HL-60/S4 treated with retinoic acid at 250 ng/mL for 4 days and 3 days (cell line): ENCODE measurements around the gene GSKIP.
"Not testable (repeated sequence)": the region's sequence is repeated elsewhere in the genome, so short reads cannot be mapped to it uniquely, and the experiment has no call there.

Source experiments
- in situ Hi-C: fragments of 300-500 bp; cut with MboI; formaldehyde crosslinking; loops from 2 replicates; pipeline ENCODE4 v1.7.0; 2022; ENCODE audit warnings: low sequenced_read_pairs

The GSKIP gene

GRCh38 chr14:96362965-96363750 is at the start of gene GSKIP, which contains the start of gene ATG2B:
Gene GSKIP (plus strand): TSS chr14:96363526. CDS start chr14:96382248, 18,722 bp downstream.
Gene ATG2B (minus strand): TSS chr14:96363341. CDS start chr14:96362976, 365 bp downstream.
- in situ Hi-C loops, result no loop called here

- in situ Hi-C loops, result no loop called here
Observed at GRCh38 chr14:96316087-96316486, 47.2 kb upstream of the GSKIP start.

GRCh38 chr14:96318836-96319235 is 44.5 kb upstream of the GSKIP start:
- in situ Hi-C loops, result no loop called here

GRCh38 chr14:96320605-96321004 is 42.7 kb upstream of the GSKIP start:
- in situ Hi-C loops, result no loop called here

DNA sequence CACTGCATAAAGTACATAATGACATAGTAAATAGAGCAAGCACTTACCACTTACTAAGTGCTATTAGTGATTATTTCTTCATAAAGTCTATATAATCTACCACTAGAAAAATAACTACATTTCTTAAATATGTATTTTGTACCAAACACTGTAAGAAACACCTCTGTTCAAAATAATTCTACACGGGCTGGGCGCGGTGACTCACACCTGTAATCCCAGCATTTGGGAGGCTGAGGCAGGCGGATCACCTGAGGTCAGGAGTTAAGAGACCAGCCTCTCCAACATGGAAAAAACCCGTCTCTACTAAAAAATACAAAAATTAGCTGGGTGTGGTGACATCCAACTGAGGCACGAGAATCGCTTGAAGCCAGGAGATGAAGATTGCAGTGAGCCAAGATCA is 39.1 kb upstream of the GSKIP start:
- in situ Hi-C loops, result no loop called here

GRCh38 chr14:96338551-96338950 is 24.8 kb upstream of the GSKIP start:
- in situ Hi-C loops, result no loop called here

GRCh38 chr14:96341323-96341722 is 22.0 kb upstream of the GSKIP start:
- in situ Hi-C loops, result no loop called here

- in situ Hi-C loops, result no loop called here
Observed at GRCh38 chr14:96345669-96346068, 17.7 kb upstream of the GSKIP start.

DNA sequence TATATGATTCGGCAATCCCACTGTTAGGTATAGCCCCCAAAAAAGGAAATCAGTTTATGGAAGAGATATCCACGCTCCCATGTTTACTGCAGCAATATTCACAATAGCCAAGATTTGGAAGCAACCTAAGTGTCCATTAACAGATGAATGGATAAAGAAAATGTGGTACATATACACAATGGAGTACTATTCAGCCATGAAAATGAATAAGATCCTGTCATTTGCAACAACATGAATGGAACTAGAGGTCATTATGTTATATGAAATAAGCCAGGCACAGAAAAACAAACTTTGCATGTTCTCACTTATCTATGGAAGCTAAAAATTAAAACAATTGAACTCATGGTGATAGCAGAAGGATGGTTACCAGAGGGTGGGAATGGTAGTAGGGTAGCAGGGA is 15.4 kb upstream of the GSKIP start:
- in situ Hi-C loops, result not testable (repeated sequence)

GRCh38 chr14:96349286-96350075 is 13.8 kb upstream of the GSKIP start:
- in situ Hi-C loops, result no loop called here

DNA sequence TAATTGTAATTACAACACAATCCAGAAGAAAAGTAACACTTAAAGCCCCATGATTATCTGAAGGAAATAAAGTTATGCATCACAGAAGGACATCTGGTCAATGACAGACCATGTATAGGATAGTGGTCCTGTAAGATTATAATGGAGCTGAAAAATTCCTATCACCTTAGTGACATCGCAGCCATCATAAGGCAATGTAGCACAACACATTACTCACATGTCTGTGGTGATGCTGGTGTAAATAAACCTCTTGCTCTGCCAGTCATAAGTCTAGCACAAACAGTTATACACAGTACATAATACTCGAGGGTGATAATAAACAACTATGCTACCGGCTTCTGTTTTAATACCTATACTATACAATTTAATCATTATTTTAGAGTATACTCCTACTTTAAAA is 11.3 kb upstream of the GSKIP start:
- in situ Hi-C loops, result no loop called here

DNA sequence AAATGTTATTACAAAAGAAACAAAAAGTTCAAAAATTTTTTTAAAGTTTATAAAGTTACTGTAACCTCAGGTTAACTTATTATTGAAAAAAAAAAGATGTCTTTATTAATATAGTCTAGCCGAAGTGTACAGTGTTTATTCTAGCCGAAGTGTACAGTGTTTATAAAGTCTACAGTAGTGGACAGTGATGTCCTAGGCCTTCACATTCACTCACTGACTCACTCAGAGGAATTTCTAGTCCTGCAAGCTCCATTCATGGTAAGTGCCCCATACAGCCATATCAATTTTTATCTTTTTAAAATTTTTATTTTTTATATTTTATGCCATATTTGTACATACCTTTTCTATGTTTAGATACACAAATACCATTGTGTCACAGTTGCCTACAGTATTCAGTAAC is 10.6 kb upstream of the GSKIP start:
- in situ Hi-C loops, result no loop called here

GRCh38 chr14:96354246-96354645 is 9.1 kb upstream of the GSKIP start:
- in situ Hi-C loops, result no loop called here

DNA sequence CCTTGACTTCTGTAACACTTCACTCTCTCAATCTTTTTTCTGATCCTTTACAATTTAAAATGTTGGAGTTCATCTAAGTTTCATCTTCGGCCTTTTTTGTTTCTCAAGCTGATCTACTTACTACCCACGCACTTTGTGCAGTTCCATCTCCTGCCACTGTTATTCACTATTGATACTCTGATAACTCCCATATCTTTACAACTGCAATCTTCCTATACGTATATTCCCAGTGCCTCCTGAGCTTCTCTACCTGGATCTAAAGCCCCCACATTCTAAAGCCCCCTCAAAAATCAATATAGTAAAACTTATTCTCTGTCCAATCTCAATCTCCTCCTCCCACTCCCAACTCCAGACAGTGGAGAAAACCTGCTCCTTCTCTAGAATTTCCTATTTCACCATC is 6.1 kb upstream of the GSKIP start:
- in situ Hi-C loops, result no loop called here

DNA sequence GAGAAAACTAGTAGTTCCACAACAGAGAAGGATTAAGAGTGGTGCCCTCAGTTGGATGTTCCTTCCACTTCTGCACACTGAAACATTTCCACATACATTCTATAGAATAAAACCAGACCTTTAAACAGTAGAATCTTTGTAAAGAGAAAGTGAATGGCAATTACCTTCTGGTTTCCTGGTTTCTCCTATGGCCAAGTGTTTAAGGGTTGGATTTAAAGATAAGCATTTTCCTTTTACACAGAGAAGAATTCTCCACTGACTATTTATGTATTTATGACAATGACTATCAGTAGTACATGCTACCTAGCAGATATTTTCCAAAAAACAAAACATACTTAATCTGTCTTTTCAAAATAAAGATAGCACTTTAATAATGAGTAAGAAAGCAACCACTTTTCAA is 3.4 kb upstream of the GSKIP start:
- in situ Hi-C loops, result no loop called here

DNA sequence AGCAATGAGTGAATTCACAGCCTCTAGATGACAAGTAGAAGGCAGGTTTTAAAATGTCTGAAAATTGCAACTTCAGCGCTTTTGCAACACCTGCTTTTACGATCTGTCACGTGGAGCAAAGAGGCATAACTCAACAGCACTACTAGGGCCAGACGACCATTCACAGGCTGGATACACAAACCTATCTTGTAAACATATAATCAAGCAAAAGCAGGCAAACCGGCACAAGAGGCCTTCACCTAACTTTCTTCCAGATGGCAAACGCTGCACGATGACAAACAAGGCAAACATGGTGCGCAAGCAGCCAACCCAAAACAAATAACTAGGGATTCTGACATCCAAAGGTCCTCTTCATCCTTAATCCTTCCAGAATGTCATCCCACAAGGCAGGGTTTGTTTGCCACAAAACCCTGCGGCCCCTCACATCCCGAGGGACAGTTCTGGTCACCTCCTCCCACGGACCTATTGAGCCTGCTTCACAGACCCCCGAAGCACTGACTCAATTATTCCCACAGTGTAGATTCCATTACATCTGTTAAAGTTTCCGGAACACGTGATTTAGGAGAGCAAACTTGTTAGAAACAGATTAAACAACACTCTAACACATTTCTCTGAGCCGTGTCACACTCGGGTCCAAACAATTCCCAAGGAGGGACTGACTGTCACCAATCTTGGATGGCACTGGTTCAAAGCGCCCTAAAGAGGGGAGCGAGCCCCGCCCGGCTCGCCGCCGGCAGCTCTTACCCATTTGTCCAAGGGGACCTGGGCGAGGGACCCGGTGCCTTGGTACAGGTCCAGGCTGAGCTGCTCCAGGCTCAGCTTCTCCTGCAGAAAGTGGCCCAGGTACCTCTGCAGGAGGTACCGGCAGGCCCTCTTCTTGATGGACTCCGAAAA is 1.0 kb upstream of the GSKIP start:
- in situ Hi-C loops, result no loop called here

DNA sequence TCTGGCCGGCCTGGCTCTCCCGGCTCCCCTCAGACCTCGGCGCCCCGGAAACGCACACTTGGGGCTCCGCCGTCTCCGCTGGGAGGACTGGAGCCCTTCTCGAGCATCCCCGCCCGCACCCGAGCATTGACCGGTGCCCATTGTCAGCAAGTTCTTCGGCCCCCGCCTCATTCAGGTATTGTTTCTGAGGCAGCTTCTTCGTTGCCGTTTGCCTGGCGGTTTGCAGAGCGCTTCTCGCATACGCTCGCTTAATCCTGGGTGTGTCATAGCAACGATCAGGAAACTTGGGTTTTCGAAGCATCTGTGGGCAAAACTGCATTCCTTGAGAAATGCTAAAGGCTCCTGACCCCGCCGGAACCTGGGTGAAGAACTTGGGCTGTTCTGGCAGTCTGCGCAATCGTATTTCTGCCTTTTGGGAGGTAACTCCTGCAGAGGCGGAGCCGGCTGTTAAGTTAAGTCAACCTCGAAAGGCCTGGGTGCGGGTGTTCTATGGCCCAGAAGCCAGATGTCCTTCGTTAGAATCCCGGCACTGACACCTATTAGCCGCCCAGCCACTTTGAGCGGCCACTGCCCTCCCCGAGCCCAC is 518 bp downstream of the GSKIP start:
- in situ Hi-C loops, result no loop called here

GRCh38 chr14:96364962-96365361 is 1.6 kb downstream of the GSKIP start:
- in situ Hi-C loops, result no loop called here

DNA sequence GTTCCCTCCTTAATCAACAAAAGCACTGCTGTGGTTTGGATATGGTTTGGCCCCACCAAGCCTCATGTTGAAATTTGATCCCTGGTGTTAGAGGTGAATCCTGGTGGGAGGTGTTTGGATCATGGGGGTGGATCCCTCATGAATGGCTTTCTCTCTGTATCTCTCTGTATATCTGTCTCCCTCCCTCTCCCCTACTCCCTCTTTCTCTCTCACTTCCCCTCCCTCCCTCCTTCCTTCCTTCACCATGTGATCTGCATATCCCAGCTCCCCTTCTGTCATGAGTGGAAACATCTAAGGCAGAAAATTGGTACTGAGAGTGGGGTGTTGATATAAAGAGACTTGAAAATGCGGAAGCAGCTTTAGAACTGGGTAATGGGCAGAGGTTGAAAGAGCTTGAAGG is 5.2 kb downstream of the GSKIP start:
- in situ Hi-C loops, result no loop called here

GRCh38 chr14:96370528-96370927 is 7.2 kb downstream of the GSKIP start:
- in situ Hi-C loops, result no loop called here

- in situ Hi-C loops, result no loop called here
Observed at GRCh38 chr14:96373538-96373937, 10.2 kb downstream of the GSKIP start.
